ENCODE results near the gene KCNG2.

DNA sequence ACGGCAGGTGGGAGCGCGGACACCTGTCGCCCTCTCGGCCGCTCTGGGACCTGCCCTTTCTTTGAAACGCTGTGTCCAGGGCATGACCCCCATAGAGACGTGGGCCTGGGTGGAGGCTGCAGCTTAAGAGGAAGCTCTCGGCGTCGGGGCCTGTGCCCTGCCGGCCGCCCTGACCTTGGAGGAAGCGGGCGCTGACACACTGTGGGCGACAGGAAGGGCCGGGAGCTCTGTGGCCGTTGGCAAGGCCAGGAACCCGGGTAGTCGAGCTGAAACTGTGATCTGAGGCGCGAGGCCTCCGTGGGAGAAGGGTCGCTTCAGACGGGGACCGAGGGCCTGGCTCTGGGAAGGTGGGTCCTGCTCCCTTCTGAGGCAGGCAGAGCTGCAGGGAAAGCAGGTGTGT, 28.2 kb downstream of the KCNG2 start:
- TF ChIP-seq, protein P1, sequence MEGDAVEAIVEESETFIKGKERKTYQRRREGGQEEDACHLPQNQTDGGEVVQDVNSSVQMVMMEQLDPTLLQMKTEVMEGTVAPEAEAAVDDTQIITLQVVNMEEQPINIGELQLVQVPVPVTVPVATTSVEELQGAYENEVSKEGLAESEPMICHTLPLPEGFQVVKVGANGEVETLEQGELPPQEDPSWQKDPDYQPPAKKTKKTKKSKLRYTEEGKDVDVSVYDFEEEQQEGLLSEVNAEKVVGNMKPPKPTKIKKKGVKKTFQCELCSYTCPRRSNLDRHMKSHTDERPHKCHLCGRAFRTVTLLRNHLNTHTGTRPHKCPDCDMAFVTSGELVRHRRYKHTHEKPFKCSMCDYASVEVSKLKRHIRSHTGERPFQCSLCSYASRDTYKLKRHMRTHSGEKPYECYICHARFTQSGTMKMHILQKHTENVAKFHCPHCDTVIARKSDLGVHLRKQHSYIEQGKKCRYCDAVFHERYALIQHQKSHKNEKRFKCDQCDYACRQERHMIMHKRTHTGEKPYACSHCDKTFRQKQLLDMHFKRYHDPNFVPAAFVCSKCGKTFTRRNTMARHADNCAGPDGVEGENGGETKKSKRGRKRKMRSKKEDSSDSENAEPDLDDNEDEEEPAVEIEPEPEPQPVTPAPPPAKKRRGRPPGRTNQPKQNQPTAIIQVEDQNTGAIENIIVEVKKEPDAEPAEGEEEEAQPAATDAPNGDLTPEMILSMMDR (IDR thresholded peaks at IDR 0.05), result no peak
- TF ChIP-seq POLR2A (IDR thresholded peaks at IDR 0.05), result no peak

Measured in body of pancreas (tissue), 4 donors.